T-helper 1 cell treated with Interleukin-12 subunit alpha and Interleukin-12 subunit beta and Interleukin-4 antibody, amounts not matched to agents 30 ng/mL and 1 ng/mL, for 36 hours (primary cell): ENCODE measurements around the gene TMEM169. TPM values are rescaled to one million over a fixed set of nuclear protein-coding genes. Genes with fewer than 3 reads are reported as not detected.

Source experiments
- intact Hi-C: fragments of 100-400 bp; cut with micrococcal nuclease; formaldehyde crosslinking; loops from one replicate; pipeline ENCODE4 v1.15.1; 2024
- total RNA-seq: library from RNA; stranded (reverse); gene quantifications from 2 replicates; pipeline ENCODE4 v1.2.3, GENCODE V29; 2022

Gene TMEM169
- 2.1 and 3.8 TPM in 2 replicates for total RNA-seq

DNA sequence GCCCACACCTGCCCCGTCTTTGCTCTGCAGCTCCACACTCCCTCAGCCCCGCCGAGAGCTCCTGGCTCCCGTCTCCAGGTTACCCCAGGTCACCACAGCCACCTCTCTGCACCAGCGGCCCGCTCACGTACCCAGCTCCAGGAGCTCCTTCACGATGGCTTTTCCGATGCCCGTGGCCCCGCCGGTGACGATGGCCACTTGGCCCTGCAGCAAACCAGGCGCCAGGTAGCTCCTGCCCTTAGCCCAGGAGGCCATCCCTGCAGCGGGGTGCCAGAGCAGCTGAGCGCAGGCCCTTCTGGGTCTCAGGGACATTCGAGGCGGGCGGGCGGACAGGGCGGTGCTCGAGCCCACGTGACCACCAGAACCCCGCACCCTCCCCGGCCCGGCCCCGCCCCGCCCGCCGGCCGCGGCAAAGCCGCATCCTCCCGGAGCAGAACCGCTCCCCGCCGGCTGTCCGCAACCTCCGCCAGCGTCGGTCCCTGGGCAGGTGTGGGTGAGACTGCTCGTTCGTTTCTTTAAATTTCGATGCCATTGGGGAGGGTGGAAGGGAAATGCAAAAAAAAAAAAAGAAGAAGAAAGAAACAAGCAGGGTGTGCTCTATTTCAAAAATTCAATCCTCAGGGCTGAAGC lies at the start of gene TMEM169, which contains the start of gene PECR:
Gene TMEM169, plus strand, starts transcription at position 433 of the 630 bp plus-strand sequence. CDS start 14,045 bp downstream, outside the sequence.
Gene PECR, minus strand, starts transcription at position 323 of the 630 bp plus-strand sequence. Its CDS starts 68 bp downstream, at position 255.
- intact Hi-C loops, result loop anchor here (1.0 to 10.0 kb wide), 8 partner anchors 23 to 1271 kb away; partner anchors contain the start of genes ATIC, SMARCAL1 and XRCC5

DNA sequence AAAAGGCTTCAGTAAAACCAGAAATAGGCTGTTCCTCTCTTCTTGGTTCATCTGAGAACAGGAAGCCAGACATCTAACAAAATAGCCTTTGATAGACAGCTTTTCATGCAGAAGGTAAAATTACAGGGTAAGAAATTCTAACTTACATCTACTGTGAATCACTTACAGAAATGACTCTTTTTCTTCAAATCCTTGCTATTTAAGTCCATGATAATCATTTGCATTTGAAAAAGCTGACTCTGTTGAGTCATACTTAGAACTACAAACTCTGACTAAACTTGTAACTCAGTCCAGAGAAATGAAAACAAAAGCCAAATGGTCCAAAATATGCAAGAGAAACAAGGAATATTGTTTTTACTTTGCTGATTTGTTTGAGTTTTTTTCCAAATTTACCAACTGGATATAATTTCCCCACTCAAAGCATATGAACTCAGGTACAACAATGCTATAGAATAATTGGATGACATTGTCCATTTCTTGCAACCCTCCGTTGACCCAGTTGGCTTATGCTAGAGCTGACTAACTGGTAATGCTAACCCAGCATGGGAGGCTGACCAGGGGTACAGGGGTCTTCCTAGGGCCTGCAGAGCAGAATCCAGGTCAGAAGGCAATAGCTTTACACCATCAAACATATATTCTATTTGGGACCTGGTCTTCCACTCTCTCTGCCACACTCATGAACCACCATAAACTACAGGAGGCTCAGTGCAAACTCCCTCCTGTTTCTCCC lies 49.6 kb upstream of the TMEM169 start:
- intact Hi-C loops, result loop anchor here (5.0 kb wide), 1 partner anchor 165 kb away; no protein-coding TSS in a partner anchor

DNA sequence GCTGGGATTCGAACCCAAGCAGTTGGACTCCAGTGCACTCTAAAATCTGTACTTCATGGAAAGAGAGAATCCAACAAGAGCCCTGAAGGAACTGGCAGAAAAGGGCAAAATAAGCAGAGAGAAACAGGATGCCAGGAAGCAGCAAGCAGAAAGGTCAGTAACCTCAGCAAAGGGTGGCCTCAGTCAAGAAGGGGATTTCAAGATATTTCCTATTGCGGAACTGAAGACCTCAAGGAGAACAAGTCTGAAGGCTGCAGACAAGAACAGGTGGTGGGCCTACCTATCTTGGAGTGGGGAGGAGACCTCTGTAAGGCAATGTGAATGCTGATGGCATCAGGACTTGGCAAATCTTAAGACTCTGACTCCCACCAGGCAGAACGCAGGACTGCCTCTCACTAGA lies 48.3 kb upstream of the TMEM169 start:
- intact Hi-C loops, result loop anchor here (5.0 kb wide), 1 partner anchor 164 kb away; no protein-coding TSS in a partner anchor

DNA sequence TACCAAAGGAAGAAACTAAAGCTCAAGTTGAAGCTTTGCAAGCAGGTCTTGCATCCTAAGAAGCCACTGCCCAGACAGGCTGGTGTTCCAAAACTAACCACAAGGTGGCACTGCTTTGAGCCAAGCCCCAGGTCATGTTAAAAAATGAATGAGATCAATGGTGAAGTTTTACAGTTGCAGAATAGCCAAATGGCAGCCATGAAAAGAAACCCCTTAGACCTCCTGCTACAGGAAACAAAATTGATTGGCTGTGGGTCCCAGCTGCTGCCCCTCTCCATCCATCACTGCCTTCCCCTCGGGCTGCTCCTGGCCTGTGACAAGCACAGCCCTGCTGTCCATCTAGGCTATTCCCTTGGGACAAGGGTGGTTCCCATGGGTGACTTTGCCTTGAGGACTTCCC lies 47.7 kb upstream of the TMEM169 start:
- intact Hi-C loops, result loop anchor here (1.0 to 5.0 kb wide), 11 partner anchors 11 to 632 kb away; partner anchors contain the start of genes PECR, RPL37A, TMEM169 and XRCC5

DNA sequence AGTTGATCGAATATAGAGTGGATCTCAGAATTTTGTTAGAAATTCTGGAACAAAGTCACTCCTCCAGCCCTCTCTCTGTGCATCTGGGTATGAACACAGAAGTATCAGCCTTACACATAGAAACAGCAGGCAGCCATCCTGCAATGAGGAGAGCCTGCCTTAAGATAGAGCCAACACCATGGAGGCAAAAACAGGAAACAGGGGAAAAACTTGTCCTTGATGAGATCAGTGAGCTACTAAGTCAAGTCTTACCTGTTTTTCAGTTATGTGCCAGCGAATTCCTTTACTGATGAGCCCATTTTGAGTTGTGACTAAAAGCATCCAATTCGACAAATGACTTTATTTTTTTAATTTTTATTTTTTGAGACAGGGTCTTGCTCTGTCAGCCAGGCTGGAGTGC lies 41.8 kb upstream of the TMEM169 start:
- intact Hi-C loops, result no loop called here

DNA sequence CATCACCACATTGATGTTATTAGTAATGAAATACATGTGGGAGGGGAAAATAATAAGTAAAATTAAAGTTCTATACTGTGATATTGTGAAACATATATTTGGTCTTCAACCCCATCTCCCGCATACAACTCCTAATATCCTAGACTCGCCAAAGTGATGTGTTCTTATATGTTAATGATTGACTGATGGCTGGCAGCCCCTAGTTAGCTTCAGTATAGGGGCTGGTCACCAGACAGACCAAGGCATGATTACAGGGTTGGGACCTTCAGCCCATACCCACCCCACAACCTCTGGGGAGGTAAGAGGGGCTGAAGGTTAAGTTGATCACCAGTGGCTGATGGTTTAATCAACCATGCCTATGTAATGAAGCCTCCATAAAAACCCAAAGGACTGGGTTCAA lies 40.3 kb upstream of the TMEM169 start:
- intact Hi-C loops, result no loop called here

GRCh38 chr2:216043949-216044348 lies 37.8 kb upstream of the TMEM169 start:
- intact Hi-C loops, result no loop called here

GRCh38 chr2:216044883-216045486 lies 36.7 kb upstream of the TMEM169 start:
- intact Hi-C loops, result loop anchor here (1.0 kb wide), 1 partner anchor 11 kb away; no protein-coding TSS in a partner anchor

DNA sequence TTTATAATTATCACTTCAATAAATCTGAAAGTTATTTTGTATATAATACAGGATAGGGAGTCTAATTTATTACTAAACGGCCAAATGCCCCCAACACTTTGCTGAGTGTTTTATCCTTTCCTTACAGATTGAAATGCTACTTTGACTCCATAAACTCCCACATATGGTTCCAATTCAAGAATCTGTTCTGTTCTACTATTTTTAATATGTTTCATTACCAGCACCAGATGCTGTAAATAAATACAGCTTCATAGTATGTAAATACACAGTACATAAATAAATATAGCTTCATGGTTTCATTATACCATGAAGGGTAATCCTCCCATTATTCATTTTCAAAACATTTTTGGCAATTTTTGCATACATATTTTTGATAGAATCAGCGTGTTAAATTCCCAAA lies 34.3 kb upstream of the TMEM169 start:
- intact Hi-C loops, result no loop called here

GRCh38 chr2:216049452-216049851 lies 32.3 kb upstream of the TMEM169 start:
- intact Hi-C loops, result no loop called here

DNA sequence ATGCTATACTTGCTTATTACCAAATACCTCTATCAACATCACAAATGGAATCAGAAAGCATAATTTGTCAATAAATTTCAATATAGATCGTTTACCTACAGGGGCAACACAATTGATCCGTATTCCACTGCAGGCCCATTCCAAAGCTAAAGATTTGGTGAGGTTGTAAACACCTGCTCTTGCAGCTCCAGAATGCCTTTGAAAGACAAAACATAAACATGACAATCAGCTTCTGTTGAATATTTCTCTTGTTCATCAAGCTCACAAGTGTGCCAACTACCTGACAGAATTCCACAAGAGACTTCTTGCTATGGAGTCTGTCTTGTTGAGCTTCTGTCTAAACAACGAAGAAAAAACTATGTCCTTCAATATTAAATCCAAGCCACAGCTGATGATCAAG lies 30.4 kb upstream of the TMEM169 start:
- intact Hi-C loops, result no loop called here

- intact Hi-C loops, result no loop called here
Observed at GRCh38 chr2:216052420-216052819, 29.3 kb upstream of the TMEM169 start.

- intact Hi-C loops, result no loop called here
Observed at GRCh38 chr2:216055680-216056079, 26.0 kb upstream of the TMEM169 start.

- intact Hi-C loops, result no loop called here
Observed at GRCh38 chr2:216056739-216057138, 25.0 kb upstream of the TMEM169 start.

DNA sequence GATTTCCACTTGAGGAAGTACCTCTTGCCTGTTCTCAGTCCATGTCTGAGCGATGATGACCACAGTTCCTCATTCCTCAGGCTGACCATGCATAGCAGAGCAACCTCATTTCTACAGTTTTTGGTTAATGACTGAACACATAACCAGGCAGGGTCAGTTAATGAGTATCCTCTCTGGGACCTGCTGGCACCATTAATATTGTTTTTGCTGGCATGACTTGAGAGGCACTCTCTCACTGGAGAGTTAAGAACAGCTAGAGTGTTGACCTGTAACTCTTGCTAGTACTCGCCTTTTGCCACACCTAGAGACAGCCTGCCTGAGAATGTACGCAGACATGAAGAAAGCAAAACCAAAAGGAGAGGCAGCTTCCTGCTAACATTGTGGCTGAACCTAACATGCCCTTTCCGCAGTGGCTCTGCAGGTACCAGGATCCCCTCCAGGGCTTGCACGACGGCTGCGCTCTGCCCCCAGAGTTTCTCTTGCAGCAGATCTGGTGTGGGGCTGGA lies 24.0 kb upstream of the TMEM169 start:
- intact Hi-C loops, result loop anchor here (1.0 kb wide), 5 partner anchors 23 to 57 kb away; partner anchors contain the start of genes PECR, TMEM169 and XRCC5

GRCh38 chr2:216059233-216059834 lies 22.4 kb upstream of the TMEM169 start:
- intact Hi-C loops, result no loop called here

- intact Hi-C loops, result no loop called here
Observed at GRCh38 chr2:216064014-216064630, 17.6 kb upstream of the TMEM169 start.

- intact Hi-C loops, result no loop called here
Observed at GRCh38 chr2:216064665-216065064, 17.1 kb upstream of the TMEM169 start.

GRCh38 chr2:216066230-216066629 lies 15.5 kb upstream of the TMEM169 start:
- intact Hi-C loops, result no loop called here

DNA sequence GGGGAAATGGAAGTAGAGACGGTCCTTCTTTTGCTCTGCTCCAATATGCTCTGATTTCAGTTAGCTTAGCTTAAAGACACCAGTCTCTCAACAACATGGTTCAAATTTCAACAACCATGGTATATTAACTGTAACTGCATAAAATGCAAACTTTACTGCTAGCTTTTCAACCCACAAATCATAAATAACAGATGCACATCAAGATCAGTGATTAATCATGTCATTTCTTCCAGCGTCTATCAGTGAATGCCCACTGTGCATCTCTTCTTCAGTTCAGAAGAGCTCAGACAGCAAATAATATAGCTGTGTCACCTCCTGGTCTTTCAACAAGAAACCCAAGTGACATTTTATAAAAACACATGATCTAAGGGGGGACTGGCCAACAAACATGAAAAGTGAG lies 12.7 kb upstream of the TMEM169 start:
- intact Hi-C loops, result no loop called here

DNA sequence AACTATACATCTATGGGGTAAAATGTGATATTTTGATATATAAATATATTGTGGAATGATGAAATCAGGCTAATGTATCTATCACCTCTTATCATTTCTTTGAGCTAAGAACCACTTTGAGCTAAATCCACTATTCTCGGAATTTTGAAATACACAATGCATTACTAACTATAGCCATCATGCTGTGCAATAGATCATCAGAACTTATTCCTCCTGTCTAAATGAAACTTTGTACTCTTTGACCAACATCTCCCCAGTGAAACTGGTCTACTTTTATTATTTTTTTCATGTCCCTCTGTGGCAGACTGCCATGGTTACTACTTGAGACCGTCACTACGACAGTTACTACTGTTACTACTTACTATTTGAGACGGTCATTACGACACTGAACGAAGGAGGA lies 11.5 kb upstream of the TMEM169 start:
- intact Hi-C loops, result no loop called here
